Neural progenitor cell (in vitro differentiated cells): ENCODE results near the gene PHOX2A. TPM values are rescaled to one million over a fixed set of nuclear protein-coding genes. Genes with fewer than 3 reads are reported as not detected.
A peak's percentile ranks its signal among the peaks of the same experiment; 100 is the strongest.
"Not testable (repeated sequence)": the region's sequence is repeated elsewhere in the genome, so short reads cannot be mapped to it uniquely, and the experiment has no call there.

Experiments
- DNase-seq: peaks from one replicate; pipeline ENCODE4 v3.0.0-alpha.2; 2016; ENCODE audit warnings: low spot score
- H2AFZ ChIP-seq: fragments of 200-600 bp; sonication (generic); replicated peaks from 2 replicates; pipeline ENCODE4 v1.6.1; 2016; ENCODE audit warnings: antibody characterized with exemption
- H3F3A ChIP-seq: fragments of 200-600 bp; sonication (generic); 2 replicates; pipeline ENCODE4 v1.6.1; 2016; ENCODE audit warnings: antibody characterized with exemption, low read depth
- H3K27ac ChIP-seq: fragments of 200-600 bp; sonication (generic); 2 replicates; pipeline ENCODE4 v1.5.1; 2016; ENCODE audit warnings: mild to moderate bottlenecking
- H3K27me3 ChIP-seq: fragments of 200-600 bp; sonication (generic); 2 replicates; pipeline ENCODE4 v1.6.1; 2016; ENCODE audit warnings: mild to moderate bottlenecking, moderate library complexity
- H3K36me3 ChIP-seq: fragments of 200-600 bp; sonication (generic); 2 replicates; pipeline ENCODE4 v1.5.1; 2016
- H3K4me1 ChIP-seq: fragments of 200-600 bp; sonication (generic); 2 replicates; pipeline ENCODE4 v1.6.1; 2016; ENCODE audit warnings: mixed run types
- H3K4me2 ChIP-seq: fragments of 200-600 bp; sonication (generic); 2 replicates; pipeline ENCODE4 v1.6.1; 2016
- H3K4me3 ChIP-seq: fragments of 200-600 bp; sonication (generic); 2 replicates; pipeline ENCODE4 v1.5.1; 2016
- H3K79me2 ChIP-seq: fragments of 200-600 bp; sonication (generic); 2 replicates; pipeline ENCODE4 v1.6.1; 2016; ENCODE audit warnings: low read depth
- H3K9ac ChIP-seq: fragments of 200-600 bp; sonication (generic); 2 replicates; pipeline ENCODE4 v1.6.1; 2016
- H3K9me3 ChIP-seq: fragments of 200-600 bp; sonication (generic); 2 replicates; pipeline ENCODE4 v1.5.1; 2016; ENCODE audit warnings: low read depth
- H4K20me1 ChIP-seq: fragments of 200-600 bp; sonication (generic); 2 replicates; pipeline ENCODE4 v1.6.1; 2016; ENCODE audit warnings: low read depth
- H3K27ac Mint-ChIP-seq: 3 replicates; pipeline ENCODE4 v1.8.0; 2021; ENCODE audit warnings: mixed read lengths
- H3K27me3 Mint-ChIP-seq: 2 replicates; pipeline ENCODE4 v1.8.0; 2022; ENCODE audit warnings: low read depth, mild to moderate bottlenecking, inconsistent platforms, moderate library complexity, mixed read lengths; ENCODE audit not compliant: insufficient read depth
- H3K36me3 Mint-ChIP-seq: 3 replicates; pipeline ENCODE4 v1.8.0; 2021; ENCODE audit warnings: mixed read lengths
- H3K4me1 Mint-ChIP-seq: 3 replicates; pipeline ENCODE4 v1.8.0; 2021; ENCODE audit warnings: mixed read lengths
- H3K4me3 Mint-ChIP-seq: 3 replicates; pipeline ENCODE4 v1.8.0; 2021; ENCODE audit warnings: mild to moderate bottlenecking, moderate library complexity, mixed read lengths
- H3K9me3 Mint-ChIP-seq: 3 replicates; pipeline ENCODE4 v1.8.0; 2020; ENCODE audit warnings: mixed read lengths
- CTCF ChIP-seq: fragments of 200-600 bp; sonication (generic); IDR thresholded peaks from 2 replicates; pipeline ENCODE4 v1.5.1; 2017; ENCODE audit warnings: antibody characterized with exemption, mild to moderate bottlenecking
- EZH2 ChIP-seq: fragments of 200-600 bp; sonication (generic); IDR thresholded peaks from 2 replicates; pipeline ENCODE4 v1.6.1; 2017; ENCODE audit warnings: antibody characterized with exemption, mild to moderate bottlenecking, moderate library complexity
- EZH2phosphoT487 ChIP-seq: fragments of 200-600 bp; sonication (generic); IDR thresholded peaks from 2 replicates; pipeline ENCODE4 v1.6.1; 2017; ENCODE audit warnings: antibody characterized with exemption
- total RNA-seq: library from RNA; depleted of rRNA; stranded (reverse); fragments of >200 nt; gene quantifications from 2 replicates; pipeline ENCODE4 v1.2.3, GENCODE V29; 2015; ENCODE audit warnings: low replicate concordance

PHOX2A gene
- total RNA-seq, 1 donor from 2014 or later = not detected

- H4K20me1 ChIP-seq, H3K36me3 ChIP-seq, H3K9me3 ChIP-seq, H3K4me2 ChIP-seq, H3K27ac ChIP-seq, H3K9me3 Mint-ChIP-seq, H3K4me1 Mint-ChIP-seq, H3K27me3 ChIP-seq, H3K4me3 Mint-ChIP-seq, H3K4me3 ChIP-seq, H3K9ac ChIP-seq, H3F3A ChIP-seq, H2AFZ ChIP-seq, H3K27me3 Mint-ChIP-seq, H3K27ac Mint-ChIP-seq, H3K4me1 ChIP-seq, H3K36me3 Mint-ChIP-seq, H3K79me2 ChIP-seq: not testable (repeated sequence)
- peak; percentile 64 for TF ChIP-seq CTCF
- DNase-seq = peak; percentile 47
Measured at GRCh38 chr11:72290741-72291140, 46.8 kb upstream of the PHOX2A start.

- Mint-ChIP-seq H3K4me3 (no peak overlapping the region), H3K27ac (no peak overlapping the region), H3K9me3 (no peaks in the 10 kb centered on the region), H3K36me3 (peaks cover 2% of the 10 kb centered on the region), H3K27me3 (peaks cover 2% of the 10 kb centered on the region), H3K4me1 (no peaks in the 10 kb centered on the region)
- Histone ChIP-seq H3K79me2 (no peaks in the 10 kb centered on the region), H3F3A (no peaks in the 10 kb centered on the region), H3K4me3 (no peak overlapping the region), H3K27me3 (no peaks in the 10 kb centered on the region), H3K4me2 (no peak overlapping the region), H3K4me1 (no peaks in the 10 kb centered on the region), H3K9me3 (no peaks in the 10 kb centered on the region), H4K20me1 (no peaks in the 10 kb centered on the region), H2AFZ (no peak overlapping the region), H3K27ac (no peak overlapping the region), H3K36me3 (no peaks in the 10 kb centered on the region), H3K9ac (no peak overlapping the region)
- no peak for DNase-seq
- TF ChIP-seq CTCF (no peak), EZH2 (no peak), EZH2phosphoT487 (no peak)
Measured at GRCh38 chr11:72287293-72287692, 43.3 kb upstream of the PHOX2A start.

DNA sequence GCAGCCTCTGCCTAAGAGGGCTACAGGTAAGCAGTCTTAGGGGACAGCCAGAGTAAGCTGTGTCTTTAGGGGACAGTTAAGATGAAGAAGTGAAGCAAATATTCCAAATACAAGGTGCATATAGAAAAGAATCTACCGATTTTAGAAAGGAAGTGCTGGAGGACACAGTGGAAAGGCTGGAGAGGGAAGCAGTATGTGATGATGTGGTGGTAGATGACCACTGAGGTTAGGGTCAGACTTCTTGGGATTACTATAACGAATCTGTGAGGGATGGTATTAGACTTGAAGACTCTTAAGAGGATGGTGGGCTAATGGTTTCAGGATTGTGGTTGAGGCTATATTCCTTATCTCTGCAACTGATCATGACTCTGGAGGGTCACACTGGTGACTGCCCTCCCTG, 40.0 kb upstream of the PHOX2A start:
- Histone ChIP-seq H3K9me3 (no peaks in the 10 kb centered on the region), H3F3A (no peaks in the 10 kb centered on the region), H3K4me3 (no peak overlapping the region), H3K36me3 (no peaks in the 10 kb centered on the region), H3K4me1 (no peaks in the 10 kb centered on the region), H3K27me3 (no peaks in the 10 kb centered on the region), H2AFZ (no peak overlapping the region), H3K79me2 (no peaks in the 10 kb centered on the region), H4K20me1 (no peaks in the 10 kb centered on the region), H3K4me2 (no peak overlapping the region), H3K27ac (no peak overlapping the region), H3K9ac (no peak overlapping the region)
- H3K27ac Mint-ChIP-seq = no peak overlapping the region
- TF ChIP-seq CTCF (no peak), EZH2phosphoT487 (no peak), EZH2 (no peak)
- H3K9me3 Mint-ChIP-seq = peaks cover 5% of the 10 kb centered on the region
- no peaks in the 10 kb centered on the region for H3K36me3 Mint-ChIP-seq
- peaks cover 2% of the 10 kb centered on the region for H3K27me3 Mint-ChIP-seq
- peaks cover 8% of the 10 kb centered on the region for H3K4me1 Mint-ChIP-seq
- no peak for DNase-seq
- no peak overlapping the region for H3K4me3 Mint-ChIP-seq
